ENCODE data around the gene LIF. TPM values are rescaled to one million over a fixed set of nuclear protein-coding genes. Genes with fewer than 3 reads are reported as not detected.
"Not testable (repeated sequence)": the region's sequence is repeated elsewhere in the genome, so short reads cannot be mapped to it uniquely, and the experiment has no call there.

LIF gene
- polyA plus RNA-seq, 2 donors = 0.54 to 1.0 TPM

- H3K9me3 ChIP-seq (ENCODE audit: control insufficient read depth in 2 of 2, insufficient read depth in 1 of 2, low read depth in 1 of 2, low read length in 1 of 2) = no peaks in the 10 kb centered on the region
- no peak overlapping the region for H3K4me3 ChIP-seq (ENCODE audit: low read depth in 1 of 2, low read length in 2 of 2)
- no peaks in the 10 kb centered on the region for H3K27me3 ChIP-seq (ENCODE audit: control insufficient read depth in 1 of 2, insufficient read depth in 2 of 2, low read length in 2 of 2)
- peaks cover 0 to 8% of the 10 kb centered on the region in 2 donors for H3K4me1 ChIP-seq (ENCODE audit: control insufficient read depth in 2 of 2, insufficient read depth in 2 of 2, low read length in 1 of 2)
- WGBS, 2 donors = 83 to 90% methylated on average over 17 of the region's 17 CpGs
- peaks cover 0 to 4% of the 10 kb centered on the region in 2 donors for H3K36me3 ChIP-seq (ENCODE audit: control insufficient read depth in 2 of 2, insufficient read depth in 2 of 2, low read length in 1 of 2)
- no peak overlapping the region for H3K27ac ChIP-seq (ENCODE audit: low read depth in 2 of 2, low read length in 1 of 2)
These were observed 6.8 kb downstream of the LIF start for GRCh38 chr22:30239488-30240405.

DNA sequence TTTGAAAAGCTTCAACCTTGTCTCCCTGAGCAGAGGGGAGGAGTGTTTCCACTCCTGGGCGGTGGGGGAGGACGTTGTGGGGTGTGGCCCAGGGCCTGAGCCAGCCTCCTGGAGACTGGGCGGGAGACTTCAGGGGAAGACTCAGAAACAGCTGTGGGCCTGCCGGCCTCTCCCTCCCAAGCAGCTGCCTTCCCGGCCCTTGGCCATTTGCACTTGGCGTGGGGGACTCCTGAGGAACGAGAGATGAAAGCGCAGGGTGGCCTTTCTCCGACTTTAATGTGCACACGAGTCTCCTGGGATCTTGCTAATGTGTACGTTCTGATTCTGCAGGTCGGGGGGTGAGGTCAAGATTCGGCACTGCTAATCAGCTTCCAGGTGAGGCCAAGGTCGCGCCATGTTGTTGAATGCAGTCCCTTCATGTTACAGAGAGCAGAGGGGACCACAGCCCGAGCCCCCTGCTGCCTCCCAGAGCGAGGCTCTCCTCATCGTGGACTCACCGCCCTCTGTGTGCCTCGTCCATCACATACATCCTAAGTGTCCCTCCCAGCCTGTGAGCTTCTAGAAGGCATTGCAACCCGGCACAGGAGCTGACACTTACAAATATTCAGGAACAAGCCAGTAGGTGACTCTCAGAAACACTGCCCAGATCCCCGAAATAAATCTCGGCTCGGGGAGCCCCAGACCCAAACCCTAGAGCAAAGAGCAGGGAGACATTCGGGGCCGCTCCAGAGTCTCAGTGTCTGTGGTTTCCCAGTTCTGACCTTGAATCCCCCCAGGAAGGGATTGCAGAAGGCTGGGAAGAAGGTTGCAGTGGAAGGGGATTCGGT, 7.7 kb downstream of the LIF start:
- H3K9me3 ChIP-seq (ENCODE audit: control insufficient read depth in 2 of 2, insufficient read depth in 1 of 2, low read depth in 1 of 2, low read length in 1 of 2) = no peaks in the 10 kb centered on the region
- H3K4me1 ChIP-seq (ENCODE audit: control insufficient read depth in 2 of 2, insufficient read depth in 2 of 2, low read length in 1 of 2) = peaks cover 0 to 8% of the 10 kb centered on the region in 2 donors
- H3K27ac ChIP-seq (ENCODE audit: low read depth in 2 of 2, low read length in 1 of 2) = no peak overlapping the region
- no peaks in the 10 kb centered on the region for H3K27me3 ChIP-seq (ENCODE audit: control insufficient read depth in 1 of 2, insufficient read depth in 2 of 2, low read length in 2 of 2)
- WGBS, 2 donors = 67 to 71% methylated on average over 27 of the region's 27 CpGs
- no peak overlapping the region for H3K4me3 ChIP-seq (ENCODE audit: low read depth in 1 of 2, low read length in 2 of 2)
- H3K36me3 ChIP-seq (ENCODE audit: control insufficient read depth in 2 of 2, insufficient read depth in 2 of 2, low read length in 1 of 2) = peaks cover 0 to 4% of the 10 kb centered on the region in 2 donors

DNA sequence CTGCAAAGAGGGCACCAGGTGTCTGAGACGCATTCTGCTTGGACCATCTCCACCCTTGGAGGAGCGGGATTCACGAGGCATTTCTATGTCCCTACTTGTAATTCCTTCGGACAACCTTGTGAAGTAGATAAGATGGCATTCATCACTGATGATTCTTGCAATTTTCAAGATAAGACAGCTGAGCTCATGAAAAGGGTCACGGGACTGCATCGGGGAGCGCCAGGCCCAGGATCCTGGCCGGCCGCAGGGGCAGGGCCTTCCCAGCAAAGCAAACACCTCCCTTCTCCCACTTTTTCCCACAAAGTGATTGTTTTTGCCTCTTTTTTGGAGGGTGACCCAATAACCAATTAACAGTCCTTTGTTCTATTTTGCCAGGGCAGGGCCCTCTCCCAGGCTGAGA, 8.4 kb downstream of the LIF start:
- 96 to 97% methylated on average over 9 of the region's 9 CpGs for WGBS, 2 donors
- H3K27ac ChIP-seq (ENCODE audit: low read depth in 2 of 2, low read length in 1 of 2) = no peak overlapping the region
- peaks cover 0 to 8% of the 10 kb centered on the region in 2 donors for H3K4me1 ChIP-seq (ENCODE audit: control insufficient read depth in 2 of 2, insufficient read depth in 2 of 2, low read length in 1 of 2)
- no peaks in the 10 kb centered on the region for H3K36me3 ChIP-seq (ENCODE audit: control insufficient read depth in 2 of 2, insufficient read depth in 2 of 2, low read length in 1 of 2)
- H3K27me3 ChIP-seq (ENCODE audit: control insufficient read depth in 1 of 2, insufficient read depth in 2 of 2, low read length in 2 of 2) = no peaks in the 10 kb centered on the region
- H3K4me3 ChIP-seq (ENCODE audit: low read depth in 1 of 2, low read length in 2 of 2) = no peak overlapping the region
- no peaks in the 10 kb centered on the region for H3K9me3 ChIP-seq (ENCODE audit: control insufficient read depth in 2 of 2, insufficient read depth in 1 of 2, low read depth in 1 of 2, low read length in 1 of 2)

GRCh38 chr22:30236875-30237274, 9.7 kb downstream of the LIF start:
- Histone ChIP-seq H3K4me3 (ENCODE audit: low read depth in 1 of 2, low read length in 2 of 2) (no peak overlapping the region), H3K36me3 (ENCODE audit: control insufficient read depth in 2 of 2, insufficient read depth in 2 of 2, low read length in 1 of 2) (no peaks in the 10 kb centered on the region), H3K27me3 (ENCODE audit: control insufficient read depth in 1 of 2, insufficient read depth in 2 of 2, low read length in 2 of 2) (no peaks in the 10 kb centered on the region), H3K27ac (ENCODE audit: low read depth in 2 of 2, low read length in 1 of 2) (no peak overlapping the region), H3K9me3 (ENCODE audit: control insufficient read depth in 2 of 2, insufficient read depth in 1 of 2, low read depth in 1 of 2, low read length in 1 of 2) (no peaks in the 10 kb centered on the region), H3K4me1 (ENCODE audit: control insufficient read depth in 2 of 2, insufficient read depth in 2 of 2, low read length in 1 of 2) (peaks cover 0 to 8% of the 10 kb centered on the region in 2 donors)
- 97% methylated on average over 5 of the region's 5 CpGs for WGBS, 2 donors

DNA sequence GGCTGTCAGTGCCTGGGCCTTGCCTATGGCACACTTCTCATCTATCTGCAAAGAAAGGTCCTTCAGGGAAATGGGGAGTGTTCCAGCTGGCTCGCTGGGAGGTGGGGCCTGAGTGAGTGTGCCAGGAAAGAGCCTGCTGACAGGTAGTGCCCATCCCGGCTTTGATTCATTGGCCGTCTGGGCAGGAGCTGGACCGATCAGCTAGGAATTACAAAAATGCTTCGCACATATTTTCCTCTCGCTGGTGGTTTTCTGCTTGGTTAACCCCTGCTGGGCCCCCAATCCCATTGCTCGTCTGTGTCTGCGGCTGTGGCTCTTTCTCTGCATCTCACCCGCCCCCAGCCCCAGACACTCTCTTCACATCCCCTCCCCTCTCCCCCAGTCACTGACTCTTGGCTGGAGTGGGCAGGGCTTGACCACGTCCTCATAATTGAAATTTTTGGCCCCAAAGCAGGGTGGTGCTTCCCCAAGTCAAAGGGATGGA, 10.8 kb downstream of the LIF start:
- WGBS, 2 donors = 59 to 64% methylated on average over 10 of the region's 10 CpGs
- H3K27ac ChIP-seq (ENCODE audit: low read depth in 2 of 2, low read length in 1 of 2) = no peak overlapping the region
- no peaks in the 10 kb centered on the region for H3K27me3 ChIP-seq (ENCODE audit: control insufficient read depth in 1 of 2, insufficient read depth in 2 of 2, low read length in 2 of 2)
- no peak overlapping the region for H3K4me3 ChIP-seq (ENCODE audit: low read depth in 1 of 2, low read length in 2 of 2)
- no peaks in the 10 kb centered on the region for H3K9me3 ChIP-seq (ENCODE audit: control insufficient read depth in 2 of 2, insufficient read depth in 1 of 2, low read depth in 1 of 2, low read length in 1 of 2)
- H3K36me3 ChIP-seq (ENCODE audit: control insufficient read depth in 2 of 2, insufficient read depth in 2 of 2, low read length in 1 of 2) = no peaks in the 10 kb centered on the region
- H3K4me1 ChIP-seq (ENCODE audit: control insufficient read depth in 2 of 2, insufficient read depth in 2 of 2, low read length in 1 of 2) = peaks cover 0 to 8% of the 10 kb centered on the region in 2 donors

DNA sequence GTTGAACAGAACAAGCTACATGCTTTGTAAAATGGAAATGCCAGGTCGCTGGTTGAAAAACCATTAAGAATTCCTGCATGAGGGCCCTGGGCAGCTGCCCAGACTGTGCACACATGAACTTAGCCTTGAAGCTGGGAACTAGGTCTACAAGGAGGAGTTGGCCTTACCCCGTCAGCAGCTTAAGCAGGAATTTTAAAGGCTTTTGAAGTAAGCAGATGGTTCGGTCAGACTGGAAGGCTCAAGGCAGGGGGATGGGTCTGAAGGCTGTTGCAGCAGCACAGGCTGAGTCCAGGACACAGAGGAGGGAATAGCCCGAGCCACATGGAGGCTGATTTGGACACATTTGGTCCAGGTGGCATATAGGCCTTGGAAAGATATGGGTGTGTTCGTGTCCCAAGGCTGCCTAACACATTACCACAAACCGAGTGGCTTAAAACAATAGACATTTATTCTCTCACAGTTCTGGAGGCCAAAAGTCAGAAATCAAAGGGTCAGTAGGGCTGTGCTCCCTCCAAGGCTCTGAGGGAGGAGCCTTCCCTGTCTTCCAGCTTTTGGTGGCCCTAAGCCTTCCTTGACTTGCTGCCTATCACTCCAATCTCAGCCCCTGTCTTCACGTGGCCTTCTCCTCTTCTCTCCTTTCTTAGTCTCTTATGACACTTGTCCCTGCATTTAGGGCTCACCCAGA, 11.6 kb downstream of the LIF start:
- peaks cover 0 to 8% of the 10 kb centered on the region in 2 donors for H3K4me1 ChIP-seq (ENCODE audit: control insufficient read depth in 2 of 2, insufficient read depth in 2 of 2, low read length in 1 of 2)
- WGBS, 2 donors = 47 to 53% methylated on average over 7 of the region's 7 CpGs

DNA sequence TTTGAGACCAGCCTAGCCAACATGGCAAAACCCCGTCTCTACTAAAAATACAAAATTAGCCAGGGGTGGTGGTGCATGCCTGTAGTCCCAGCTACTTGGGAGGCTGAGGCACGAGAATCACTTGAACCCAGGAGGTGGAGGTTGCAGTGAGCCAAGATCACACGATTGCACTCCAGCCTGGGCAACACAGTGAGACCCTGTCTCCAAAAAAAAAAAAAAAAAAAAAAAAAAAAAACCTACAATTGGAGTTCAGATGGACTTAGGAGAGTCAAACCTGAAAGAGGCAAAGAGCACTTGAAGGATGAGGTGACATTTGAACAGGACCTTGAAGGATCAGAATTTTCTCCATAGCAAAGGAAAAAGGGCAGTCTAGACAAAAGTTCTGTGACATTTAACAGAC, 12.2 kb downstream of the LIF start:
- H3K27me3 ChIP-seq (ENCODE audit: control insufficient read depth in 1 of 2, insufficient read depth in 2 of 2, low read length in 2 of 2); H3K4me1 ChIP-seq (ENCODE audit: control insufficient read depth in 2 of 2, insufficient read depth in 2 of 2, low read length in 1 of 2); H3K36me3 ChIP-seq (ENCODE audit: control insufficient read depth in 2 of 2, insufficient read depth in 2 of 2, low read length in 1 of 2); H3K4me3 ChIP-seq (ENCODE audit: low read depth in 1 of 2, low read length in 2 of 2); H3K9me3 ChIP-seq (ENCODE audit: control insufficient read depth in 2 of 2, insufficient read depth in 1 of 2, low read depth in 1 of 2, low read length in 1 of 2); H3K27ac ChIP-seq (ENCODE audit: low read depth in 2 of 2, low read length in 1 of 2): not testable (repeated sequence)
- whole genome bisulfite sequencing, 2 donors = 92 to 94% methylated on average over 3 of the region's 3 CpGs

More for the DNA sequence above, 11.6 kb downstream of the LIF start:
- H3K36me3 ChIP-seq (ENCODE audit: control insufficient read depth in 2 of 2, insufficient read depth in 2 of 2, low read length in 1 of 2) = no peaks in the 10 kb centered on the region
- H3K27ac ChIP-seq (ENCODE audit: low read depth in 2 of 2, low read length in 1 of 2) = no peak overlapping the region
- no peaks in the 10 kb centered on the region for H3K9me3 ChIP-seq (ENCODE audit: control insufficient read depth in 2 of 2, insufficient read depth in 1 of 2, low read depth in 1 of 2, low read length in 1 of 2)
- H3K27me3 ChIP-seq (ENCODE audit: control insufficient read depth in 1 of 2, insufficient read depth in 2 of 2, low read length in 2 of 2) = no peaks in the 10 kb centered on the region
- H3K4me3 ChIP-seq (ENCODE audit: low read depth in 1 of 2, low read length in 2 of 2) = no peak overlapping the region

DNA sequence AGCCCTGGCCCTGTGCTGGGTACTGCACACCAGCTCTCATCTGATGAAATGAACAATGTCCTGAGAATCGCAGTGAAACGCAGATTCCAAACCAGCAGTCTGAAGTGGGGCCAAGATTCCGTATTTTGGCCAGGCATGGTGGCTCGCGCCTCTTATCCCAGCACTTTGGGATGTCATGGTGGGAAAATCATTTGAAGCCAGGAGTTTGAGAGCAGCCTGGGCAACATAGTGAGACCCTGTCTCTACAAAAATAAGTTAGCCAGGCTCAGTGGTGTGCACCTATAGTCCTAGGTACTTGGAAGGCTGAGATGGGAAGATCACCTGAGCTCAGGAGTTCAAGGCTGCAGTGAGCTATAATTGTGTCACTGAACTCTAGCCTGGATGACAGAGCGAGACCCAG, 13.0 kb downstream of the LIF start:
- Histone ChIP-seq H3K4me1 (ENCODE audit: control insufficient read depth in 2 of 2, insufficient read depth in 2 of 2, low read length in 1 of 2) (peaks cover 0 to 5% of the 10 kb centered on the region in 2 donors), H3K4me3 (ENCODE audit: low read depth in 1 of 2, low read length in 2 of 2) (no peak overlapping the region), H3K9me3 (ENCODE audit: control insufficient read depth in 2 of 2, insufficient read depth in 1 of 2, low read depth in 1 of 2, low read length in 1 of 2) (no peaks in the 10 kb centered on the region), H3K27me3 (ENCODE audit: control insufficient read depth in 1 of 2, insufficient read depth in 2 of 2, low read length in 2 of 2) (no peaks in the 10 kb centered on the region), H3K27ac (ENCODE audit: low read depth in 2 of 2, low read length in 1 of 2) (no peak overlapping the region), H3K36me3 (ENCODE audit: control insufficient read depth in 2 of 2, insufficient read depth in 2 of 2, low read length in 1 of 2) (no peaks in the 10 kb centered on the region)
- 85 to 88% methylated on average over 6 of the region's 6 CpGs for WGBS, 2 donors

- Histone ChIP-seq H3K9me3 (ENCODE audit: control insufficient read depth in 2 of 2, insufficient read depth in 1 of 2, low read depth in 1 of 2, low read length in 1 of 2) (no peaks in the 10 kb centered on the region), H3K4me1 (ENCODE audit: control insufficient read depth in 2 of 2, insufficient read depth in 2 of 2, low read length in 1 of 2) (peaks cover 0 to 5% of the 10 kb centered on the region in 2 donors), H3K27me3 (ENCODE audit: control insufficient read depth in 1 of 2, insufficient read depth in 2 of 2, low read length in 2 of 2) (no peaks in the 10 kb centered on the region), H3K4me3 (ENCODE audit: low read depth in 1 of 2, low read length in 2 of 2) (no peak overlapping the region), H3K36me3 (ENCODE audit: control insufficient read depth in 2 of 2, insufficient read depth in 2 of 2, low read length in 1 of 2) (no peaks in the 10 kb centered on the region), H3K27ac (ENCODE audit: low read depth in 2 of 2, low read length in 1 of 2) (no peak overlapping the region)
- WGBS, 2 donors = 55 to 58% methylated on average over 17 of the region's 17 CpGs
These were observed 13.8 kb downstream of the LIF start for GRCh38 chr22:30232716-30233218.

Data from esophagus (tissue), 2 donors.